Measurements from ENCODE around the gene SLC24A2. TPM values are rescaled to one million over a fixed set of nuclear protein-coding genes. Genes with fewer than 3 reads are reported as not detected.
"Not testable (repeated sequence)": the region's sequence is repeated elsewhere in the genome, so short reads cannot be mapped to it uniquely, and the experiment has no call there.

SLC24A2 gene
- not detected for polyA plus RNA-seq

DNA sequence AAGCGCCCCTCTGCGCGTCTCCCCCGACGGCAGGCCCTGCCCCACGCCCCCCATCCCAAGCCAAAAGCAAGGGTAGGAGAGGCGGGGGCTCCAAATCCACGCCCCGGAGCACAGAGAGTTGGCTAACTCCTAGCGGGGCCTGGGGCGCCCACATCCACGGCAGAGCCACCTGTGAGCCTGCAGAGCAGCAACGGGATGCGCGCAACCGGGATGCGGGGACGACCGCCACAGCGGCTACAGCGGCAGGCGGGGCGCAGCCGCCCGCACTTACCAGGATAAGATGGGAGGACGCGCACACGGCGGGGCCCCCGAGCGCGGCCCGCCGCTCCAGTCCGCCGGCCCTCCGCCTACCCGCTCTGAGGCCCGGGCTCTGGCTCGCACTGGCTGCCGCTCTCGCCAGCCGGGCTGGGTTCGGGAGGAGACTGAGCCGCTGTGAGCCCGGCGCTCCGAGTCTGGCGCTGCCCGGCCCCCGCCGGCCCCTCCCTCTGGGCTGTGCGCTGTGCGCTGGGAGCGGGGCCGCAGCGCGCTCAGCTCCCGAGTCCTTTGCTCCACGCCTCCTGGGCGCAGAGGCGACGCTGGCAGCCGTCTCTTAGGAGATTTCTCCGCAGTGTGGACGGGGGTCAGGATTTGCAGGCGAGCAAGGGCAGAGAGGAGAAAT, at the start of gene SLC24A2:
Gene SLC24A2, minus strand, starts transcription at position 424 of the 658 bp plus-strand sequence.
- Mint-ChIP-seq H3K4me3 (peak within 1 kb of the TSS in 1 of 5 donors; percentile 23), H3K27ac (no peak within 1 kb of the TSS), H3K27me3 (ENCODE audit: low read depth in 3 of 3) (peaks cover 3 to 8% (median 4%) of the 10 kb centered on the region in 3 donors), H3K36me3 (no peaks in the 10 kb centered on the region), H3K9me3 (peaks cover 0 to 12% (median under 1%) of the 10 kb centered on the region in 6 donors), H3K4me1 (no peaks in the 10 kb centered on the region)
- DNase-seq: no peak

DNA sequence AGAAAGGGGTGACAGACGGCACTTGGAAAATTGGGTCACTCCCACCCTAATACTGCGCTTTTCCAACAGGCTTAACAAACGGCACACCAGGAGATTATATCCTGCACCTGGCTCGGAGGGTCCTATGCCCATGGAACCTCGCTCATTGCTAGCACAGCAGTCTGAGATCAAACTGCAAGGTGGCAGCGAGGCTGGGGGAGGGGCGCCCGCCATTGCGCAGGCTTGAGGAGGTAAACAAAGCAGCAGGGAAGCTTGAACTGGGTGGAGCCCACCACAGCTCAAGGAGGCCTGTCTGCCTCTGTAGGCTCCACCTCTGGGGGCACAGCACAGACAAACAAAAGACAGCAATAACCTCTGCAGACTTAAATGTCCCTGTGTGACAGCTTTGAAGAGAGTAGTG, 44.5 kb upstream of the SLC24A2 start:
- not testable (repeated sequence) for H3K36me3 Mint-ChIP-seq, H3K4me3 Mint-ChIP-seq, H3K9me3 Mint-ChIP-seq

GRCh38 chr9:19830796-19831195, 42.0 kb upstream of the SLC24A2 start:
- H3K4me1 Mint-ChIP-seq: no peaks in the 10 kb centered on the region
- peaks cover 0 to 2% (median 2%) of the 10 kb centered on the region in 3 donors for H3K27me3 Mint-ChIP-seq (ENCODE audit: low read depth in 3 of 3)
- no peaks in the 10 kb centered on the region for H3K36me3 Mint-ChIP-seq
- no peak for DNase-seq
- H3K27ac Mint-ChIP-seq: no peak overlapping the region
- no peak overlapping the region for H3K4me3 Mint-ChIP-seq
- peaks cover 0 to 6% (median 3%) of the 10 kb centered on the region in 6 donors for H3K9me3 Mint-ChIP-seq

More for the DNA sequence above, 44.5 kb upstream of the SLC24A2 start:
- not testable (repeated sequence) for H3K27ac Mint-ChIP-seq; H3K4me1 Mint-ChIP-seq; DNase-seq; H3K27me3 Mint-ChIP-seq (ENCODE audit: low read depth in 3 of 3)

- H3K27ac Mint-ChIP-seq: no peak overlapping the region
- peaks cover 2 to 4% (median 2%) of the 10 kb centered on the region in 3 donors for H3K27me3 Mint-ChIP-seq (ENCODE audit: low read depth in 3 of 3)
- no peaks in the 10 kb centered on the region for H3K4me1 Mint-ChIP-seq
- no peaks in the 10 kb centered on the region for H3K36me3 Mint-ChIP-seq
- DNase-seq: no peak
- H3K4me3 Mint-ChIP-seq: no peak overlapping the region
- peaks cover 0 to 4% (median 1%) of the 10 kb centered on the region in 6 donors for H3K9me3 Mint-ChIP-seq
These were observed 39.8 kb upstream of the SLC24A2 start for GRCh38 chr9:19828576-19829109.

GRCh38 chr9:19816769-19817168, 27.9 kb upstream of the SLC24A2 start:
- Mint-ChIP-seq H3K36me3 (no peaks in the 10 kb centered on the region), H3K27me3 (ENCODE audit: low read depth in 3 of 3) (peaks cover 0 to 3% (median 2%) of the 10 kb centered on the region in 3 donors)

DNA sequence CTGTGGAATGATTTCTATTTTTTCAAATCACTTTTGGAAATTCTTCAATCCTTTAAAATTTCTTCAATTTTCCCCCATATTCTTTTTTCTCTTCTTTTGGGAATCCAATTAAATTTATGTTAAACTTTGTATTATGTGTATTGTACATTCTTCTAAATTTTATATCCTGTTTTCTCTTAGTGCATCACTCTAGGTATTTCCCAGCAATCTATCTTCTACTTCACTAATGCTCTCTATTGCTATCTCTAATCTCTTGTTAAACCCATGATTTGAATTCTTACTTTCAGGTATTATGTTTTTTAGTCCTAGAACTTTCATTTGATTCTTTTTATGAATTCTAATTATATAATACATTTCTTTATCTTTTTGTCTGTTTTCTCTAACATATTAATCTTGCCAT, 23.4 kb upstream of the SLC24A2 start:
- Mint-ChIP-seq H3K4me3 (no peak overlapping the region), H3K4me1 (no peaks in the 10 kb centered on the region), H3K9me3 (peaks cover 2 to 43% (median 11%) of the 10 kb centered on the region in 6 donors), H3K27me3 (ENCODE audit: low read depth in 3 of 3) (peaks cover 0 to 3% (median 0%) of the 10 kb centered on the region in 3 donors), H3K27ac (no peak overlapping the region), H3K36me3 (no peaks in the 10 kb centered on the region)
- no peak for DNase-seq

More at GRCh38 chr9:19816769-19817168, 27.9 kb upstream of the SLC24A2 start:
- Mint-ChIP-seq H3K4me1 (no peaks in the 10 kb centered on the region), H3K9me3 (peaks cover 2 to 45% (median 14%) of the 10 kb centered on the region in 6 donors), H3K27ac (no peak overlapping the region), H3K4me3 (no peak overlapping the region)
- DNase-seq: no peak

DNA sequence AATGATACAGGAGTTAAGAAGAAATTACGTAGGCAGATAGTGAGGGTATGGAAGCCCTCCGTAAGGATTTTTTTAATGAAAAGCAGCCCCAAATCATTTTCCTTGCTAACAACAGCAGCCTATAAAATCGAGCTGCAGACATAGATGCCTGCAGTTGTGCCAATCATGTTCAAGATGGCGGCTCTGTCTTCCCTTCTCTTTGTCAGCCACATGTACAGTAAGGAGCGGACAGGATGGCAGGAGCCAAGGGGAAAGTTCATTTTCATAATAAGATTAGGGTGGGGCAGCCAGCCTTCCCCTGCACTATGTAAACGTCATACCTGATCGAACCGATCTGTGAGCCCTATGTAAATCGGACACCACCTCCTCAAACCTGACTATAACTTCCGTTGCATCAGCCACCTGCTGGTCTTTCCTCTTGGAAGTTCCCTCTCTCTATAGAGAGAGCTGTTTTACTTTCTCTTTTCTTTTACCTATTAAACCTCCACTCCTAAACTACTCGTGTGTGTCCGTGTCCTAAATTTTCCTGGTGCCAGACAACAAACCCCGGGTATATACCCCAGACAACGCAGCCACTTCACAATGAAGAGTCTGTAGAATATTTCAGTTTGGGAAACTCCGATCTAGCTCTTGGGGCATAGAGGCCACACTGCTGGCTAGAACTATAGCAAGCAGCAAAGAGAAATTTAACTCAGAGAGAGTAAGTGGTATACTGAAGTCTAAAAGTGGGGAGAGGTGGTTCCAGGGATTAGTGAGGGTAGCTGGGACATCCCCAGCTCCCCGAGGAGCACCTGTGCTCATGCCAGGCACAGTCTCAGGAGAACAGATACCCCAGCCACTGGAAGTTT, 20.8 kb upstream of the SLC24A2 start:
- H3K27ac Mint-ChIP-seq: no peak overlapping the region
- no peaks in the 10 kb centered on the region for H3K4me1 Mint-ChIP-seq
- peaks cover 0 to 23% (median 4%) of the 10 kb centered on the region in 6 donors for H3K9me3 Mint-ChIP-seq

GRCh38 chr9:19807182-19807892, 18.5 kb upstream of the SLC24A2 start:
- H3K36me3 Mint-ChIP-seq: no peaks in the 10 kb centered on the region
- H3K27ac Mint-ChIP-seq: no peak overlapping the region
- no peak for DNase-seq
- H3K4me3 Mint-ChIP-seq: no peak overlapping the region
- H3K9me3 Mint-ChIP-seq: peaks cover 0 to 13% (median 2%) of the 10 kb centered on the region in 6 donors
- no peaks in the 10 kb centered on the region for H3K4me1 Mint-ChIP-seq
- H3K27me3 Mint-ChIP-seq (ENCODE audit: low read depth in 3 of 3): peaks cover 0 to 3% (median 0%) of the 10 kb centered on the region in 3 donors

More for the DNA sequence above, 20.8 kb upstream of the SLC24A2 start:
- H3K36me3 Mint-ChIP-seq: no peaks in the 10 kb centered on the region
- H3K27me3 Mint-ChIP-seq (ENCODE audit: low read depth in 3 of 3): peaks cover 0 to 3% (median 0%) of the 10 kb centered on the region in 3 donors
- DNase-seq: no peak
- H3K4me3 Mint-ChIP-seq: no peak overlapping the region

DNA sequence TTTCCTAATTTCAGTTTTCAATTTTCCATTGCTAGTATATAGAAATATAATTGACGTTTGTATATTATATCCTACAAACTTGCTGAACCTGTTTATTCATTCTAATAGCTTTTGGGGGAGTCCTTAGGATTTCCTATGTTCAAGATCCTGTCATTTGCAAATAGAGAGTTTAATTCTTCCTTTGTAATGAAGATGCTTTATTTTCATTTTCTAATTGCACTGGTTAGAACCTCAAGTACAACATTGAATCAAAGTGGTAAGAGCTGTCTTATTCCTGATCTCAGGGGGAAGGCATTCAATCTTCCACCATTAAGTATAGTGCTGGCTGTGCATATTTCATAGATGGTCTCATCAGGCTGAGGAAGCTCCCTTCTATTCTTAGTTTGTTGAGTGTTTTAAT, 15.6 kb upstream of the SLC24A2 start:
- no peaks in the 10 kb centered on the region for H3K4me1 Mint-ChIP-seq
- no peak overlapping the region for H3K4me3 Mint-ChIP-seq
- no peaks in the 10 kb centered on the region for H3K36me3 Mint-ChIP-seq

GRCh38 chr9:19800884-19801283, 12.0 kb upstream of the SLC24A2 start:
- Mint-ChIP-seq H3K4me3 (no peak overlapping the region), H3K4me1 (no peaks in the 10 kb centered on the region), H3K27ac (no peak overlapping the region), H3K9me3 (peaks cover 0 to 6% (median 0%) of the 10 kb centered on the region in 6 donors), H3K36me3 (no peaks in the 10 kb centered on the region), H3K27me3 (ENCODE audit: low read depth in 3 of 3) (peaks cover 0 to 6% (median 2%) of the 10 kb centered on the region in 3 donors)
- DNase-seq: no peak

More for the DNA sequence above, 15.6 kb upstream of the SLC24A2 start:
- H3K27ac Mint-ChIP-seq: no peak overlapping the region
- peaks cover 0 to 5% (median 2%) of the 10 kb centered on the region in 3 donors for H3K27me3 Mint-ChIP-seq (ENCODE audit: low read depth in 3 of 3)
- DNase-seq: no peak
- H3K9me3 Mint-ChIP-seq: peaks cover 0 to 7% (median under 1%) of the 10 kb centered on the region in 6 donors

GRCh38 chr9:19799784-19800183, 10.9 kb upstream of the SLC24A2 start:
- Mint-ChIP-seq H3K4me3 (no peak overlapping the region), H3K27me3 (ENCODE audit: low read depth in 3 of 3) (peaks cover 0 to 6% (median 2%) of the 10 kb centered on the region in 3 donors), H3K4me1 (no peaks in the 10 kb centered on the region), H3K36me3 (no peaks in the 10 kb centered on the region), H3K9me3 (peaks cover 0 to 8% (median 1%) of the 10 kb centered on the region in 6 donors), H3K27ac (no peak overlapping the region)
- DNase-seq: no peak

GRCh38 chr9:19788152-19788551, 685 bp downstream of the SLC24A2 start:
- no peaks in the 10 kb centered on the region for H3K4me1 Mint-ChIP-seq

GRCh38 chr9:19787672-19788071, 1.2 kb downstream of the SLC24A2 start:
- Mint-ChIP-seq H3K27me3 (ENCODE audit: low read depth in 3 of 3) (peaks cover under 1 to 8% (median 4%) of the 10 kb centered on the region in 3 donors), H3K4me3 (peak overlapping the region in 1 of 5 donors; percentile 23), H3K9me3 (peaks cover 0 to 12% (median under 1%) of the 10 kb centered on the region in 6 donors), H3K27ac (no peak overlapping the region), H3K4me1 (no peaks in the 10 kb centered on the region), H3K36me3 (no peaks in the 10 kb centered on the region)
- DNase-seq: no peak

More at GRCh38 chr9:19788152-19788551, 685 bp downstream of the SLC24A2 start:
- Mint-ChIP-seq H3K27me3 (ENCODE audit: low read depth in 3 of 3) (peaks cover 3 to 8% (median 4%) of the 10 kb centered on the region in 3 donors), H3K9me3 (peaks cover 0 to 12% (median under 1%) of the 10 kb centered on the region in 6 donors), H3K27ac (no peak overlapping the region), H3K4me3 (no peak overlapping the region), H3K36me3 (no peaks in the 10 kb centered on the region)
- DNase-seq: no peak

Measured in immature natural killer cell (primary cell).